Measurements from ENCODE around the gene CTTN. TPM values are rescaled to one million over a fixed set of nuclear protein-coding genes. Genes with fewer than 3 reads are reported as not detected.
"Not testable (repeated sequence)": the region's sequence is repeated elsewhere in the genome, so short reads cannot be mapped to it uniquely, and the experiment has no call there.

Gene CTTN
- total RNA-seq, 1 experiment from 2014 or later = 503 TPM

DNA sequence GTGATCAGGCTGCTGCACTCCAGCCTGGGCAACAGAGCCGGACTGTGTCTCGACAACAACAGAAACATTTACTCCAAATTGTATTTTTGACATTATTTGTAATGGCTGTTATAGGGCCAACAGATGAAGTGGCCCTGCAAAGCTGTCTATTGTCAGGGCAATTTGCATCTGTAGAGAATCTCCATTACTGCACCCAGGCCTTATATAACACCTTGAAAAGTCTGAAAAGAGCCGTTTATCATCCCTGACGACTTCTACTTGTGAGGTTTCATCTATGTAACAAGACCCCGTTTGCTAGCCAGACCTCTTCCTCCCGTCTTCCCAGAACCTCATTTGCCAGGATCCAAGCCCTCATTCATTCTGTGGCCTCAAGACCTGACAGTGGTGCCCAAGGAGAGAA is 9.1 kb upstream of the CTTN start:
- ATAC-seq (no peak), DNase-seq (ENCODE audit: low read depth, low spot score) (no peak)
- H3K36me3 ChIP-seq (ENCODE audit: control insufficient read depth, insufficient read depth, low read length) = peaks cover 6% of the 10 kb centered on the region; the same call in 1 of the 2 replicates
- H3K4me3 ChIP-seq (ENCODE audit: low read depth in 2 of 2, low read length in 2 of 2) = no peak overlapping the region
- no peaks in the 10 kb centered on the region for H3K27me3 ChIP-seq (ENCODE audit: control insufficient read depth, insufficient read depth, low read length)
- no peaks in the 10 kb centered on the region for H3K9me3 ChIP-seq (ENCODE audit: control insufficient read depth, insufficient read depth, low read depth, low read length)
- in situ Hi-C loops (cut with HindIII; ENCODE audit: low pct_unique_long_range_greater_than_20kb, low sequenced_read_pairs) = no loop called here
- intact Hi-C loops (cut with micrococcal nuclease; ENCODE audit: unreplicated experiment) = no loop called here
- ChIA-PET CTCF (no interaction called here), POLR2A (no interaction called here)
- BruUV-seq (replicated peaks) = no TSS peak
- H3K27ac ChIP-seq (ENCODE audit: low read length) = no peak overlapping the region
- H3K4me1 ChIP-seq (ENCODE audit: control insufficient read depth, insufficient read depth, low read length) = no peaks in the 10 kb centered on the region
- TF ChIP-seq, protein P1, sequence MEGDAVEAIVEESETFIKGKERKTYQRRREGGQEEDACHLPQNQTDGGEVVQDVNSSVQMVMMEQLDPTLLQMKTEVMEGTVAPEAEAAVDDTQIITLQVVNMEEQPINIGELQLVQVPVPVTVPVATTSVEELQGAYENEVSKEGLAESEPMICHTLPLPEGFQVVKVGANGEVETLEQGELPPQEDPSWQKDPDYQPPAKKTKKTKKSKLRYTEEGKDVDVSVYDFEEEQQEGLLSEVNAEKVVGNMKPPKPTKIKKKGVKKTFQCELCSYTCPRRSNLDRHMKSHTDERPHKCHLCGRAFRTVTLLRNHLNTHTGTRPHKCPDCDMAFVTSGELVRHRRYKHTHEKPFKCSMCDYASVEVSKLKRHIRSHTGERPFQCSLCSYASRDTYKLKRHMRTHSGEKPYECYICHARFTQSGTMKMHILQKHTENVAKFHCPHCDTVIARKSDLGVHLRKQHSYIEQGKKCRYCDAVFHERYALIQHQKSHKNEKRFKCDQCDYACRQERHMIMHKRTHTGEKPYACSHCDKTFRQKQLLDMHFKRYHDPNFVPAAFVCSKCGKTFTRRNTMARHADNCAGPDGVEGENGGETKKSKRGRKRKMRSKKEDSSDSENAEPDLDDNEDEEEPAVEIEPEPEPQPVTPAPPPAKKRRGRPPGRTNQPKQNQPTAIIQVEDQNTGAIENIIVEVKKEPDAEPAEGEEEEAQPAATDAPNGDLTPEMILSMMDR (IDR thresholded peaks at IDR 0.05) = no peak
- no peak for TF ChIP-seq SIN3A (IDR thresholded peaks at IDR 0.05; ENCODE audit: borderline replicate concordance, insufficient read depth, low read depth, low read length)
- no peak for TF ChIP-seq POLR2AphosphoS5 (IDR thresholded peaks at IDR 0.05; ENCODE audit: low read depth, low read length)

GRCh38 chr11:70390882-70391281 is 7.4 kb upstream of the CTTN start:
- DNase-seq (ENCODE audit: low read depth, low spot score); H3K4me3 ChIP-seq (ENCODE audit: low read depth in 2 of 2, low read length in 2 of 2); H3K27me3 ChIP-seq (ENCODE audit: control insufficient read depth, insufficient read depth, low read length); H3K36me3 ChIP-seq (ENCODE audit: control insufficient read depth, insufficient read depth, low read length); CTCF ChIA-PET; ATAC-seq; in situ Hi-C loops (cut with HindIII; ENCODE audit: low pct_unique_long_range_greater_than_20kb, low sequenced_read_pairs); H3K4me1 ChIP-seq (ENCODE audit: control insufficient read depth, insufficient read depth, low read length); H3K9me3 ChIP-seq (ENCODE audit: control insufficient read depth, insufficient read depth, low read depth, low read length); POLR2A ChIA-PET; intact Hi-C loops (cut with micrococcal nuclease; ENCODE audit: unreplicated experiment); H3K27ac ChIP-seq (ENCODE audit: low read length); BruUV-seq (replicated peaks): not testable (repeated sequence)

DNA sequence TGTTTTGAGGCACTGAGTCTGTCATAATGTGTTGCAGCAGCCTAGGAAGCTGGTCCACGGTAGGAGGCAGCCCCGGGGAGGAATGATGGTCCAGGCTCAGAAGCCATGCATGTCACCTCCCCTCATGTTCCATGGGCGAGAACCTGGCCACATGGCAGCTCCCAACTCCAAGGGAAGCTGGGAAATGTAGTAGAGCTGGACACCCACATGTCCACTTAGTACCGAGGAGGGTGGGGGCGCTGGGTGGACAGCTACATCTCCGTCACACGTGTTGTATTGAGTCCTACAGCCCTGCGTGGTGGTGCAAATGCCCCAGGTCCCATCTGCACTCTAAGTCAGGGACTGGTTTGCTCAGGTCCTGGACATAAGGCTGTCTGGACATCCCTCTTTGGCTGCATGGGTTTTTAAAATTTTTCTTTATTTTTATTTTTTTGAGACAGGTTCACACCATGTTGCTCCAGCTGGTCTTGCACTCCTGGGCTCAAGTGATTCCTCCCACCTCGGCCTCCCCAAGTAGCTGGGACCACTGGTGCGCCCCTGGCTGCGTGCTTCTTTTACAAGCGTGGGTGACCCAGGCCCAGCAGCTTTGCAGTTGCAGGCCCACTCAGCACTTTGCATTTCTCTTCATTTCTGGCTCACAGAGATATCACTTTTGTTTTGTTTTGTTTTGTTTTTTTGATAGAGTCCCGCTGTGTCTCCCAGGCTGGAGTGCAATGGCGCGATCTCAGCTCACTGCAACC is 3.9 kb upstream of the CTTN start:
- ATAC-seq = no peak
- DNase-seq (ENCODE audit: low read depth, low spot score) = no peak
- Histone ChIP-seq H3K27me3 (ENCODE audit: control insufficient read depth, insufficient read depth, low read length) (no peaks in the 10 kb centered on the region), H3K27ac (ENCODE audit: low read length) (no peak overlapping the region), H3K9me3 (ENCODE audit: control insufficient read depth, insufficient read depth, low read depth, low read length) (no peaks in the 10 kb centered on the region), H3K4me3 (ENCODE audit: low read depth in 2 of 2, low read length in 2 of 2) (no peak overlapping the region), H3K4me1 (ENCODE audit: control insufficient read depth, insufficient read depth, low read length) (peaks cover 5% of the 10 kb centered on the region), H3K36me3 (ENCODE audit: control insufficient read depth, insufficient read depth, low read length) (0 out of 2 replicates have a peak, but pooled peaks cover 2% of the 10 kb centered on the region)
- in situ Hi-C loops (cut with HindIII; ENCODE audit: low pct_unique_long_range_greater_than_20kb, low sequenced_read_pairs) (no loop called here), intact Hi-C loops (cut with micrococcal nuclease; ENCODE audit: unreplicated experiment) (no loop called here)
- no TSS peak for BruUV-seq (replicated peaks)
- TF ChIP-seq, protein P2, sequence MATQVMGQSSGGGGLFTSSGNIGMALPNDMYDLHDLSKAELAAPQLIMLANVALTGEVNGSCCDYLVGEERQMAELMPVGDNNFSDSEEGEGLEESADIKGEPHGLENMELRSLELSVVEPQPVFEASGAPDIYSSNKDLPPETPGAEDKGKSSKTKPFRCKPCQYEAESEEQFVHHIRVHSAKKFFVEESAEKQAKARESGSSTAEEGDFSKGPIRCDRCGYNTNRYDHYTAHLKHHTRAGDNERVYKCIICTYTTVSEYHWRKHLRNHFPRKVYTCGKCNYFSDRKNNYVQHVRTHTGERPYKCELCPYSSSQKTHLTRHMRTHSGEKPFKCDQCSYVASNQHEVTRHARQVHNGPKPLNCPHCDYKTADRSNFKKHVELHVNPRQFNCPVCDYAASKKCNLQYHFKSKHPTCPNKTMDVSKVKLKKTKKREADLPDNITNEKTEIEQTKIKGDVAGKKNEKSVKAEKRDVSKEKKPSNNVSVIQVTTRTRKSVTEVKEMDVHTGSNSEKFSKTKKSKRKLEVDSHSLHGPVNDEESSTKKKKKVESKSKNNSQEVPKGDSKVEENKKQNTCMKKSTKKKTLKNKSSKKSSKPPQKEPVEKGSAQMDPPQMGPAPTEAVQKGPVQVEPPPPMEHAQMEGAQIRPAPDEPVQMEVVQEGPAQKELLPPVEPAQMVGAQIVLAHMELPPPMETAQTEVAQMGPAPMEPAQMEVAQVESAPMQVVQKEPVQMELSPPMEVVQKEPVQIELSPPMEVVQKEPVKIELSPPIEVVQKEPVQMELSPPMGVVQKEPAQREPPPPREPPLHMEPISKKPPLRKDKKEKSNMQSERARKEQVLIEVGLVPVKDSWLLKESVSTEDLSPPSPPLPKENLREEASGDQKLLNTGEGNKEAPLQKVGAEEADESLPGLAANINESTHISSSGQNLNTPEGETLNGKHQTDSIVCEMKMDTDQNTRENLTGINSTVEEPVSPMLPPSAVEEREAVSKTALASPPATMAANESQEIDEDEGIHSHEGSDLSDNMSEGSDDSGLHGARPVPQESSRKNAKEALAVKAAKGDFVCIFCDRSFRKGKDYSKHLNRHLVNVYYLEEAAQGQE (IDR thresholded peaks at IDR 0.05; ENCODE audit: insufficient read depth in 1 of 2, low read depth in 2 of 2, low read length in 1 of 2) = no peak
- TF ChIP-seq SIN3A (IDR thresholded peaks at IDR 0.05; ENCODE audit: borderline replicate concordance, insufficient read depth, low read depth, low read length) (no peak), POLR2AphosphoS5 (IDR thresholded peaks at IDR 0.05; ENCODE audit: low read depth, low read length) (no peak), TCF7L2 (IDR thresholded peaks at IDR 0.05; ENCODE audit: low read depth, low read length) (no peak)
- ChIA-PET POLR2A (interaction anchor here (0.6 kb wide), 1 partner anchor 73 kb away, joined by 3 read pairs; no protein-coding TSS in a partner anchor), CTCF (no interaction called here)

Data from Panc1 (cell line).